Endometrium (tissue), 2 donors: ENCODE measurements around the gene ARFGAP1.

Experiments
- FAIRE-seq: peaks from 2 replicates; lab custom pipeline; 2012; peaks lifted over from hg19 to GRCh38; lab: Jason Lieb, UNC
- donor health status: control.
- donor health status: control.

ARFGAP1 gene

GRCh38 chr20:63272105-63273058 is at the start of gene ARFGAP1:
Gene ARFGAP1 (plus strand): TSS chr20:63272813. CDS start chr20:63275581, 2,768 bp downstream.
- FAIRE-seq, result no peak

- no peak for FAIRE-seq
Observed at GRCh38 chr20:63223121-63223825, 49.3 kb upstream of the ARFGAP1 start.

GRCh38 chr20:63223826-63224207 is 48.8 kb upstream of the ARFGAP1 start:
- FAIRE-seq, result no peak

- no peak for FAIRE-seq
Observed at GRCh38 chr20:63224412-63225081, 48.1 kb upstream of the ARFGAP1 start.

GRCh38 chr20:63225082-63225454 is 47.5 kb upstream of the ARFGAP1 start:
- no peak for FAIRE-seq

- FAIRE-seq, result no peak
Observed at GRCh38 chr20:63226042-63226943, 46.3 kb upstream of the ARFGAP1 start.

- FAIRE-seq, result no peak
Observed at GRCh38 chr20:63227260-63227659, 45.4 kb upstream of the ARFGAP1 start.

- FAIRE-seq, result no peak
Observed at GRCh38 chr20:63228806-63229205, 43.8 kb upstream of the ARFGAP1 start.

- FAIRE-seq, result no peak
Observed at GRCh38 chr20:63230800-63231268, 41.8 kb upstream of the ARFGAP1 start.

- no peak for FAIRE-seq
Observed at GRCh38 chr20:63232235-63233060, 40.2 kb upstream of the ARFGAP1 start.

- no peak for FAIRE-seq
Observed at GRCh38 chr20:63233061-63233344, 39.6 kb upstream of the ARFGAP1 start.

GRCh38 chr20:63233924-63234323 is 38.7 kb upstream of the ARFGAP1 start:
- no peak for FAIRE-seq

- FAIRE-seq, result no peak
Observed at GRCh38 chr20:63234693-63235398, 37.8 kb upstream of the ARFGAP1 start.

- FAIRE-seq, result no peak
Observed at GRCh38 chr20:63235399-63235983, 37.1 kb upstream of the ARFGAP1 start, which contains the start of gene BIRC7. Gene BIRC7 (plus strand): TSS chr20:63235905. CDS start chr20:63236097, 192 bp downstream.

- FAIRE-seq, result no peak
Observed at GRCh38 chr20:63236116-63236837, 36.3 kb upstream of the ARFGAP1 start.

GRCh38 chr20:63238031-63238430 is 34.6 kb upstream of the ARFGAP1 start:
- FAIRE-seq, result no peak

- FAIRE-seq, result no peak
Observed at GRCh38 chr20:63238514-63239125, 34.0 kb upstream of the ARFGAP1 start.

- FAIRE-seq, result no peak
Observed at GRCh38 chr20:63239431-63239830, 33.2 kb upstream of the ARFGAP1 start.

- FAIRE-seq, result no peak
Observed at GRCh38 chr20:63240004-63240403, 32.6 kb upstream of the ARFGAP1 start.
